Measurements from ENCODE around the gene LRRK1. TPM values are rescaled to one million over a fixed set of nuclear protein-coding genes. Genes with fewer than 3 reads are reported as not detected.
A peak's percentile ranks its signal among the peaks of the same experiment; 100 is the strongest.

LRRK1 gene
- total RNA-seq, 4 donors from 2014 or later: 5.7 to 12.0 (median 10.0) TPM

- Histone ChIP-seq H3K27me3 (no peaks in the 10 kb centered on the region), H3K27ac (peak overlapping the region in 2 of 4 donors; percentile 11 to 23), H3K9me3 (no peaks in the 10 kb centered on the region), H3K36me3 (peaks cover 4 to 69% (median 5%) of the 10 kb centered on the region in 3 donors), H3K4me1 (peaks cover 0 to 9% (median 0%) of the 10 kb centered on the region in 3 donors), H3K4me3 (no peak overlapping the region)
- DNase-seq: no peak
- 90 to 92% methylated on average over 7 to 9 of the region's 11 CpGs for WGBS, 2 donors
- intact Hi-C loops (cut with DNase I): no loop called here
- TF ChIP-seq POLR2A (IDR thresholded peaks at IDR 0.05): no peak
- TF ChIP-seq, protein P1, sequence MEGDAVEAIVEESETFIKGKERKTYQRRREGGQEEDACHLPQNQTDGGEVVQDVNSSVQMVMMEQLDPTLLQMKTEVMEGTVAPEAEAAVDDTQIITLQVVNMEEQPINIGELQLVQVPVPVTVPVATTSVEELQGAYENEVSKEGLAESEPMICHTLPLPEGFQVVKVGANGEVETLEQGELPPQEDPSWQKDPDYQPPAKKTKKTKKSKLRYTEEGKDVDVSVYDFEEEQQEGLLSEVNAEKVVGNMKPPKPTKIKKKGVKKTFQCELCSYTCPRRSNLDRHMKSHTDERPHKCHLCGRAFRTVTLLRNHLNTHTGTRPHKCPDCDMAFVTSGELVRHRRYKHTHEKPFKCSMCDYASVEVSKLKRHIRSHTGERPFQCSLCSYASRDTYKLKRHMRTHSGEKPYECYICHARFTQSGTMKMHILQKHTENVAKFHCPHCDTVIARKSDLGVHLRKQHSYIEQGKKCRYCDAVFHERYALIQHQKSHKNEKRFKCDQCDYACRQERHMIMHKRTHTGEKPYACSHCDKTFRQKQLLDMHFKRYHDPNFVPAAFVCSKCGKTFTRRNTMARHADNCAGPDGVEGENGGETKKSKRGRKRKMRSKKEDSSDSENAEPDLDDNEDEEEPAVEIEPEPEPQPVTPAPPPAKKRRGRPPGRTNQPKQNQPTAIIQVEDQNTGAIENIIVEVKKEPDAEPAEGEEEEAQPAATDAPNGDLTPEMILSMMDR (IDR thresholded peaks at IDR 0.05): no peak
These were observed 125.6 kb downstream of the LRRK1 start for GRCh38 chr15:101044625-101045235.

- no peak for DNase-seq
- H3K27me3 ChIP-seq: no peaks in the 10 kb centered on the region
- intact Hi-C loops (cut with DNase I): no loop called here
- H3K36me3 ChIP-seq: peaks cover 4 to 74% (median 5%) of the 10 kb centered on the region in 3 donors
- H3K9me3 ChIP-seq: no peaks in the 10 kb centered on the region
- 90% methylated on average over 12 to 14 of the region's 14 CpGs for WGBS, 2 donors
- TF ChIP-seq POLR2A (IDR thresholded peaks at IDR 0.05): no peak
- TF ChIP-seq, protein P1 (IDR thresholded peaks at IDR 0.05): no peak
- no peak overlapping the region for H3K4me3 ChIP-seq
- H3K27ac ChIP-seq: peak overlapping the region in 2 of 4 donors; percentile 11 to 23
- peaks cover 0 to 9% (median 0%) of the 10 kb centered on the region in 3 donors for H3K4me1 ChIP-seq
These were observed 126.1 kb downstream of the LRRK1 start for GRCh38 chr15:101045236-101045646.

DNA sequence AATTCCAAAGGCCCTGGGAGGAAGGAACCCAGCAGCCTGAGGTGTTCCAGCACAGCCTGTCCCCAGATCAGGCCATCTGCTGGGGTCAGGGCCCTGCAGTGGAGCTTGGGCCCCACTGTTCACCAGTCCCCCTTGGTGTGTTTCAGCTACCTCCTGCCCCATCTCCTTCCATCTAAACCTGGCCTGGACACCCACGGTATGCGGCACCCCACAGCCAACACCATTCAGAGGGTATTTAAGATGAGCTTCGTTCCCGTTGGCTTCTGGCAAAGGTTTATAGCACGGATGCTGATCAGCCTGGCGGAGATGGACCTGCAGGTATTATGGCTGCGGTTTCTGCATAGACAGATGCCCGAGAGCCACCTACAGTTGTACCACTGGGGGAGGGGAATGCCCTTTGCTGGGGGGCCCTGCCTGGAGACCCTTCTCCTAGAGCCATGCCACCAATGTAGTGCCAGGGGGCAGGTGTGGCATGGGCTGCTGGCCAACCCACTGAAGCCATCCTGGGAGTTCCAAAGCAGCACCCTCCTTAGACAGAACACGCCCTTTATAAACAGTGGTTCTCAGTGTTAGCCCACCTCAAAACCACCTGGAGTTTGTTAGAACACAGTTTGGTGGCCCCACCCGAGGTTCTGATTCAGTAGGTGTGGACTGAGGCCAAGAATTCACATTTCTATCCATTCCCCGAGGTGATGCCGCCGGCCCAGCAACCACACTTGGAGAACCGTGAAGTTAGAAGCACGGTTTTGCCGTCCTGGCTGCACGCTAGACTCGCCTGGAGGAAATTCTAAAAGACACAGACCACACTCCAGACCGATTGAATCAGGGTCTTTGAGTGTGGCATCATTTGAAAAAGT is 126.9 kb downstream of the LRRK1 start:
- TF ChIP-seq, protein P1 (IDR thresholded peaks at IDR 0.05): no peak
- no peak for TF ChIP-seq POLR2A (IDR thresholded peaks at IDR 0.05)
- DNase-seq: no peak
- WGBS, 2 donors: 66 to 88% methylated on average over 10 to 12 of the region's 19 CpGs
- peaks cover 0 to 9% (median 0%) of the 10 kb centered on the region in 3 donors for H3K4me1 ChIP-seq
- peak overlapping the region in 3 of 4 donors; percentile 11 to 62 (median 23) for H3K27ac ChIP-seq
- H3K9me3 ChIP-seq: no peaks in the 10 kb centered on the region
- H3K27me3 ChIP-seq: no peaks in the 10 kb centered on the region
- H3K36me3 ChIP-seq: peaks cover 4 to 80% (median 5%) of the 10 kb centered on the region in 3 donors
- intact Hi-C loops (cut with DNase I): no loop called here
- H3K4me3 ChIP-seq: no peak overlapping the region

DNA sequence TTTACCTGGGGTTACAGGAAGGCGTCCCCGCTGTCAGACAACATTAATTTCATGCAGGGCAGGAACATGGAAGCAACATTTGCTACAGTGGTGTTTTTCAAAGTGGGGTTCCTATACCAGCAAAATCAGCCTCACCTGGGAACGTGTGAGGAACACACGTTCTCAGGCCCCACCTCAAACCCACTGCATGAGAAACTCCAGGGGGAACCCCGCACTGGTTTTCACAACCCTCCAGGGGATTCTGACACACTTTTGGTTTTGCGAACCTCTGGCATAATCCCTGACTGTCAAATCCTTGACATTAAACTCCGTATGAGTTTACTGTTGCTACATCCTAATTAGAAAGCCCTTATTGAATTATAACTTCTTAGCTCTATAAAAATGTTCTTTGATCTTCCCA is 127.7 kb downstream of the LRRK1 start:
- no peak for DNase-seq
- WGBS, 2 donors: 74 to 87% methylated on average over 7 of the region's 7 CpGs
- no peaks in the 10 kb centered on the region for H3K9me3 ChIP-seq
- TF ChIP-seq, protein P1 (IDR thresholded peaks at IDR 0.05): no peak
- no peak for TF ChIP-seq POLR2A (IDR thresholded peaks at IDR 0.05)
- peaks cover 0 to 9% (median 0%) of the 10 kb centered on the region in 3 donors for H3K4me1 ChIP-seq
- peaks cover 4 to 82% (median 5%) of the 10 kb centered on the region in 3 donors for H3K36me3 ChIP-seq
- no peak overlapping the region for H3K4me3 ChIP-seq
- H3K27ac ChIP-seq: no peak overlapping the region
- H3K27me3 ChIP-seq: no peaks in the 10 kb centered on the region
- intact Hi-C loops (cut with DNase I): no loop called here

GRCh38 chr15:101047301-101047781 is 128.2 kb downstream of the LRRK1 start:
- Histone ChIP-seq H3K36me3 (peaks cover 4 to 82% (median 5%) of the 10 kb centered on the region in 3 donors), H3K27me3 (no peaks in the 10 kb centered on the region), H3K27ac (no peak overlapping the region), H3K4me1 (peaks cover 0 to 9% (median 0%) of the 10 kb centered on the region in 3 donors), H3K9me3 (no peaks in the 10 kb centered on the region), H3K4me3 (no peak overlapping the region)
- no peak for DNase-seq
- 85 to 89% methylated on average over 21 to 22 of the region's 22 CpGs for WGBS, 2 donors
- TF ChIP-seq, protein P1 (IDR thresholded peaks at IDR 0.05): no peak
- TF ChIP-seq POLR2A (IDR thresholded peaks at IDR 0.05): no peak
- intact Hi-C loops (cut with DNase I): no loop called here

Data from esophagus squamous epithelium (tissue), 5 donors.